SK-N-SH (cell line): ENCODE measurements around the gene LSR. TPM values are rescaled to one million over a fixed set of nuclear protein-coding genes. Genes with fewer than 3 reads are reported as not detected.

Experiments used
- CTCF ChIA-PET: fragments of 300-600, 350-600 bp; formaldehyde crosslinking; extraction: SDS; loops from one replicate; lab custom pipeline; 2021; lab: Yijun Ruan, JAX
- POLR2A ChIA-PET: fragments of 350-600 bp; sonication (Branson Sonifier 250); formaldehyde crosslinking; extraction: SDS; loops from one replicate; lab custom pipeline; 2020; ENCODE audit warnings: antibody characterized with exemption, inconsistent platforms; lab: Yijun Ruan, JAX
- DNase-seq: peaks from one replicate; pipeline ENCODE4 v3.0.0; 2012
- H2AFZ ChIP-seq: fragments of 200-600 bp; sonication (generic); 2 replicates; pipeline ENCODE4 v1.8.1; 2016; ENCODE audit warnings: antibody characterized with exemption, mild to moderate bottlenecking, low read depth
- H3F3A ChIP-seq: fragments of 200-600 bp; sonication (generic); replicated peaks from 2 replicates; pipeline ENCODE3; 2016; ENCODE audit warnings: antibody characterized with exemption, mild to moderate bottlenecking; ENCODE audit not compliant: insufficient read depth
- H3K27ac ChIP-seq, 2 experiments: fragments of 200-500 bp in 1 of 2; fragments of 200-600 bp in 1 of 2; sonication (Bioruptor generic) in 1 of 2; sonication (generic), shearing (Covaris generic) in 1 of 2; 2 replicates each; pipeline versions ENCODE4 v1.5.1 to v1.6.1; 2014 to 2016; ENCODE audit warnings: low read depth in 2 of 2, inconsistent platforms in 1 of 2, low read length in 1 of 2, mild to moderate bottlenecking in 1 of 2, mixed read lengths in 1 of 2
- H3K27me3 ChIP-seq: fragments of 200-600 bp; sonication (generic), shearing (Covaris generic); 2 replicates; pipeline ENCODE4 v1.6.1; 2016; ENCODE audit warnings: mixed run types; ENCODE audit not compliant: insufficient read depth
- H3K36me3 ChIP-seq, 2 experiments: fragments of 200-500 bp in 1 of 2; fragments of 200-600 bp in 1 of 2; sonication (Bioruptor generic) in 1 of 2; sonication (generic) in 1 of 2; replicated peaks in 1 of 2; 2 replicates each; pipeline versions ENCODE3 to v1.5.1; 2014 to 2016; ENCODE audit warnings: low read length in 1 of 2, mild to moderate bottlenecking in 1 of 2; ENCODE audit not compliant: insufficient read depth in 2 of 2, control insufficient read depth in 1 of 2
- H3K4me1 ChIP-seq, 2 experiments: fragments of 200-500 bp in 1 of 2; fragments of 200-600 bp in 1 of 2; sonication (Bioruptor generic) in 1 of 2; sonication (generic), shearing (Covaris generic) in 1 of 2; 2 replicates each; pipeline versions ENCODE4 v1.5.1 to v1.6.1; 2014 to 2016; ENCODE audit warnings: low read depth in 1 of 2, low read length in 1 of 2, mixed run types in 1 of 2; ENCODE audit not compliant: insufficient read depth in 2 of 2, control insufficient read depth in 1 of 2
- H3K4me2 ChIP-seq: fragments of 200-600 bp; sonication (generic), shearing (Covaris generic); 2 replicates; pipeline ENCODE4 v1.6.1; 2017; ENCODE audit warnings: mixed run types
- H3K4me3 ChIP-seq, 2 experiments: fragments of 200-500 bp in 1 of 2; fragments of 200-600 bp in 1 of 2; sonication (Bioruptor generic) in 1 of 2; sonication (generic), shearing (Covaris generic) in 1 of 2; 2 replicates each; pipeline versions ENCODE4 v1.5.1 to v1.8.1; 2014 to 2016; ENCODE audit warnings: low read depth in 2 of 2, inconsistent platforms in 1 of 2, low read length in 1 of 2, mild to moderate bottlenecking in 1 of 2, mixed read lengths in 1 of 2, moderate library complexity in 1 of 2
- H3K79me2 ChIP-seq: fragments of 200-600 bp; sonication (generic); 2 replicates; pipeline ENCODE4 v1.8.1; 2017; ENCODE audit warnings: mild to moderate bottlenecking; ENCODE audit not compliant: insufficient read depth
- H3K9ac ChIP-seq: fragments of 200-600 bp; sonication (generic); 2 replicates; pipeline ENCODE4 v1.6.1; 2017; ENCODE audit warnings: mixed run types
- H3K9me2 ChIP-seq: fragments of 200-600 bp; sonication (generic); 2 replicates; pipeline ENCODE4 v1.6.1; 2017; ENCODE audit warnings: mixed run types
- H3K9me3 ChIP-seq: fragments of 200-600 bp; sonication (generic); 2 replicates; pipeline ENCODE4 v1.6.1; 2017; ENCODE audit warnings: mixed run types, mild to moderate bottlenecking, moderate library complexity
- H4K20me1 ChIP-seq: fragments of 200-600 bp; sonication (generic); 2 replicates; pipeline ENCODE4 v1.6.1; 2017; ENCODE audit warnings: mild to moderate bottlenecking, mixed run types; ENCODE audit not compliant: insufficient read depth
- EP300 ChIP-seq, 2 experiments: IDR thresholded peaks; 2 replicates each; pipeline versions ENCODE4 v1.4.0 to v1.6.1; 2012; ENCODE audit warnings: borderline replicate concordance in 1 of 2, low read depth in 1 of 2, low read length in 1 of 2
- EZH2phosphoT487 ChIP-seq: fragments of 200-600 bp; sonication (generic); IDR thresholded peaks from 2 replicates; pipeline ENCODE4 v1.6.1; 2017; ENCODE audit warnings: low read depth, mixed run types, mild to moderate bottlenecking, antibody characterized with exemption, moderate library complexity, borderline replicate concordance
- FOSL2 ChIP-seq: IDR thresholded peaks from 2 replicates; pipeline ENCODE4 v1.4.0; 2012; ENCODE audit warnings: low read depth, mild to moderate bottlenecking, moderate library complexity, borderline replicate concordance
- FOXJ3 ChIP-seq: sonication (generic); formaldehyde crosslinking; IDR thresholded peaks from 2 replicates; pipeline ENCODE4 v1.5.1; 2020; ENCODE audit warnings: mild to moderate bottlenecking, missing genetic modification reagents
- GABPA ChIP-seq: IDR thresholded peaks from 2 replicates; pipeline ENCODE4 v1.4.0; 2012; ENCODE audit warnings: low read depth, mild to moderate bottlenecking
- GATA2 ChIP-seq: sonication (generic); formaldehyde crosslinking; IDR thresholded peaks from 2 replicates; pipeline ENCODE4 v1.5.0; 2020; ENCODE audit warnings: mild to moderate bottlenecking, missing genetic modification reagents
- JUND ChIP-seq: IDR thresholded peaks from 2 replicates; pipeline ENCODE4 v1.4.0; 2012
- MAX ChIP-seq: IDR thresholded peaks from 2 replicates; pipeline ENCODE4 v1.4.0; 2012; ENCODE audit warnings: low read depth
- MEF2A ChIP-seq: IDR thresholded peaks from 2 replicates; pipeline ENCODE4 v1.4.0; 2012; ENCODE audit warnings: low read depth, borderline replicate concordance
- MXI1 ChIP-seq: IDR thresholded peaks from 2 replicates; pipeline ENCODE4 v1.6.1; 2012; ENCODE audit warnings: mild to moderate bottlenecking, low read depth, low read length, improper control_type of control experiment
- NFIC ChIP-seq: IDR thresholded peaks from 2 replicates; pipeline ENCODE4 v1.4.0; 2012; ENCODE audit warnings: borderline replicate concordance
- PBX3 ChIP-seq: IDR thresholded peaks from 2 replicates; pipeline ENCODE4; 2012
- POLR2AphosphoS5 ChIP-seq: IDR thresholded peaks from 2 replicates; pipeline ENCODE4 v1.6.1; 2012; ENCODE audit warnings: low read depth, low read length
- RAD21 ChIP-seq: IDR thresholded peaks from 2 replicates; pipeline ENCODE4 v1.6.1; 2012; ENCODE audit warnings: mild to moderate bottlenecking, low read length
- SIN3A ChIP-seq: IDR thresholded peaks from 2 replicates; pipeline ENCODE4 v1.6.1; 2012; ENCODE audit warnings: low read depth, mild to moderate bottlenecking, low read length, moderate library complexity, borderline replicate concordance
- SMC3 ChIP-seq: IDR thresholded peaks from 2 replicates; pipeline ENCODE4 v1.6.1; 2012; ENCODE audit warnings: low read depth, low read length, improper control_type of control experiment
- TAF1 ChIP-seq: IDR thresholded peaks from 2 replicates; pipeline ENCODE4 v1.6.1; 2012; ENCODE audit warnings: low read depth, mild to moderate bottlenecking, low read length, moderate library complexity, borderline replicate concordance
- TCF12 ChIP-seq: IDR thresholded peaks from 2 replicates; pipeline ENCODE4 v1.4.0; 2012
- USF2 ChIP-seq: fragments of 150-350 bp; IDR thresholded peaks from 2 replicates; pipeline ENCODE4 v1.6.1; 2017; ENCODE audit warnings: antibody characterized with exemption, low read length, low read depth, borderline replicate concordance
- ZBTB33 ChIP-seq: IDR thresholded peaks from 2 replicates; pipeline ENCODE4 v1.4.0; 2012; ENCODE audit warnings: low read depth, borderline replicate concordance
- WGBS: methylation state at CpG from one replicate; pipeline ENCODE4 v1.1.6; 2017; ENCODE audit warnings: low lambda C conversion rate; 5-methylcytosine and 5-hydroxymethylcytosine counted together
- polyA plus RNA-seq, 3 experiments: library from polyadenylated mRNA; depleted of rRNA; stranded (reverse); fragments of >200 nt; gene quantifications; 2 replicates each; pipeline ENCODE4 v1.2.3, GENCODE V29; 2012

The LSR gene
- polyA plus RNA-seq, 1 of the 3 experiments (the other 2 are of a cell fraction), result 0.62 TPM

DNA sequence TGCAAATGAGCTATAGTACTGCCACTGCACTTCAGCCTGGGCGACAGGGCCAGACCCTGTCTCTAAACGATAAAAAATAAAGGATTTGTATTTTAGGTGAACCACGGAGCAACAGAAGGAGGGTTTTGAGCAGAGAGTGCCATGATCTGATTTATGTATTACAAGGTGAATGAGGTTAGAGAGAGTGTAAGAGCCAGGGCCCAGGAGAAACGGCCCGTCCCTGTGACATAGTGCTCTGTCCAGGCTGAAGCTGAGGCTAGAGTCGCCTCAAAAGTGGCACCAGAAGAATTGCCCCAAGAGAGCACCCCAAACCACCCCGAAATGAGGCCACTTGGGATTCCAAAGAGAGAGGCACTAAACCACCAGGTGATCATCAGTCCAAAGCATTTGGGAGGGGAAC is 60.1 kb downstream of the LSR start:
- H3K36me3 ChIP-seq, result no peaks in the 10 kb centered on the region
- no peak overlapping the region for H3K9ac ChIP-seq
- no peaks in the 10 kb centered on the region for H4K20me1 ChIP-seq
- H2AFZ ChIP-seq, result no peak overlapping the region
- no peaks in the 10 kb centered on the region for H3K79me2 ChIP-seq
- WGBS, result 43% methylated on average over 7 of the region's 7 CpGs
- H3K4me2 ChIP-seq, result no peak overlapping the region
- DNase-seq, result no peak
- H3K4me1 ChIP-seq, result no peaks in the 10 kb centered on the region
- H3F3A ChIP-seq, result no peaks in the 10 kb centered on the region
- POLR2A ChIA-PET, result no interaction called here
- H3K9me2 ChIP-seq, result no peaks in the 10 kb centered on the region
- H3K9me3 ChIP-seq, result no peaks in the 10 kb centered on the region
- H3K4me3 ChIP-seq, result no peak overlapping the region
- H3K27ac ChIP-seq, result no peak overlapping the region
- peaks cover 10% of the 10 kb centered on the region for H3K27me3 ChIP-seq
- CTCF ChIA-PET, result interaction anchor here (0.6 kb wide), 1 partner anchor 114 kb away, joined by 3 read pairs; no protein-coding TSS in a partner anchor
- TF ChIP-seq RAD21, result no peak
- no peak for TF ChIP-seq SIN3A
- no peak for TF ChIP-seq USF2
- no peak for TF ChIP-seq MAX
- TF ChIP-seq ZBTB33, result no peak
- TF ChIP-seq TCF12, result no peak
- TF ChIP-seq SMC3, result no peak
- no peak for TF ChIP-seq EP300 (IDR thresholded peaks at IDR 0.05; ENCODE audit: borderline replicate concordance in 1 of 2, low read depth in 1 of 2, low read length in 1 of 2)
- no peak for TF ChIP-seq TAF1

- CTCF ChIA-PET, result interaction anchor here (0.7 kb wide), 1 partner anchor 44 kb away, joined by 3 read pairs; no protein-coding TSS in a partner anchor
- POLR2A ChIA-PET, result no interaction called here
- WGBS, result 62% methylated on average over 24 of the region's 47 CpGs
- TF ChIP-seq FOSL2 (no peak), PBX3 (no peak), EP300 (IDR thresholded peaks at IDR 0.05; ENCODE audit: borderline replicate concordance in 1 of 2, low read depth in 1 of 2, low read length in 1 of 2) (no peak), NFIC (no peak), GATA2 (CRISPR knock-in tag) (no peak), MAX (no peak), TCF12 (no peak), SMC3 (no peak), MXI1 (no peak), MEF2A (no peak), TAF1 (no peak), FOXJ3 (CRISPR knock-in tag) (no peak), EZH2phosphoT487 (no peak), POLR2AphosphoS5 (no peak), GABPA (no peak), JUND (no peak)
These were observed 60.9 kb downstream of the LSR start for GRCh38 chr19:35309481-35310279.

More at GRCh38 chr19:35309481-35310279, 60.9 kb downstream of the LSR start:
- Histone ChIP-seq H3K9ac (no peak overlapping the region), H3K36me3 (no peaks in the 10 kb centered on the region), H3F3A (no peaks in the 10 kb centered on the region), H3K79me2 (no peaks in the 10 kb centered on the region), H3K4me2 (no peak overlapping the region), H3K27me3 (peaks cover 6% of the 10 kb centered on the region; the same call in 1 of the 2 replicates), H3K4me3 (no peak overlapping the region), H3K9me2 (no peaks in the 10 kb centered on the region), H3K9me3 (no peaks in the 10 kb centered on the region), H3K4me1 (no peaks in the 10 kb centered on the region), H2AFZ (no peak overlapping the region), H4K20me1 (no peaks in the 10 kb centered on the region), H3K27ac (no peak overlapping the region)
- DNase-seq, result no peak
